C4-2B (cell line): ENCODE data around the gene LDLRAD2.

ENCODE experiments used
- H3K27ac ChIP-seq: fragments of 450-650 bp; 2 replicates; pipeline ENCODE4 v1.5.1; 2017
- ZFX ChIP-seq: fragments of 450-650 bp; IDR thresholded peaks from 2 replicates; pipeline ENCODE4 v1.6.1; 2017
- TF ChIP-seq, protein P1 (sequence below): fragments of 450-650 bp; conservative IDR thresholded peaks from 2 replicates; pipeline ENCODE4 v1.5.1; 2017; ENCODE audit warnings: mild to moderate bottlenecking

The LDLRAD2 gene

DNA sequence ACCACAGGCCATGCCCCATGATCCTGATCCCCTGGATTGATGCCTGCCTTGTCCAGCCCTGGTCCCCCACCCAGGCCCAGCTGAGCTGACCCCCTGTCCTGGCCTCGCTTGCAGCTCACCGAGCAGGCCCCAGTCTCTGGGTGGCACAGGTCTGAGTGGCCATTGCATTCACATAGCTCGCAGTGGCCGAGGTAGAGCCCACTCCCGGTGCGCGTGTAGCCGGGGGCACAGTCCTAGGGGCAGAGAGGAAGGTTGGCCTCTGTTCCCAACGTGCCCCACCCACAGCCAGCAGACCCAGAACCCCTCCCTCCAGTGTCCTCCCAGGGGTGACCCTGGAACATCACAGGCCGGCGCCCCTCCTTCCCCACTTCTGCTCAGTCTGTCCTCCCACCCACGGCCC is 51.9 kb downstream of the LDLRAD2 start:
- no peak for TF ChIP-seq ZFX
- TF ChIP-seq, protein P1, sequence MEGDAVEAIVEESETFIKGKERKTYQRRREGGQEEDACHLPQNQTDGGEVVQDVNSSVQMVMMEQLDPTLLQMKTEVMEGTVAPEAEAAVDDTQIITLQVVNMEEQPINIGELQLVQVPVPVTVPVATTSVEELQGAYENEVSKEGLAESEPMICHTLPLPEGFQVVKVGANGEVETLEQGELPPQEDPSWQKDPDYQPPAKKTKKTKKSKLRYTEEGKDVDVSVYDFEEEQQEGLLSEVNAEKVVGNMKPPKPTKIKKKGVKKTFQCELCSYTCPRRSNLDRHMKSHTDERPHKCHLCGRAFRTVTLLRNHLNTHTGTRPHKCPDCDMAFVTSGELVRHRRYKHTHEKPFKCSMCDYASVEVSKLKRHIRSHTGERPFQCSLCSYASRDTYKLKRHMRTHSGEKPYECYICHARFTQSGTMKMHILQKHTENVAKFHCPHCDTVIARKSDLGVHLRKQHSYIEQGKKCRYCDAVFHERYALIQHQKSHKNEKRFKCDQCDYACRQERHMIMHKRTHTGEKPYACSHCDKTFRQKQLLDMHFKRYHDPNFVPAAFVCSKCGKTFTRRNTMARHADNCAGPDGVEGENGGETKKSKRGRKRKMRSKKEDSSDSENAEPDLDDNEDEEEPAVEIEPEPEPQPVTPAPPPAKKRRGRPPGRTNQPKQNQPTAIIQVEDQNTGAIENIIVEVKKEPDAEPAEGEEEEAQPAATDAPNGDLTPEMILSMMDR = no peak
- H3K27ac ChIP-seq = no peak overlapping the region

DNA sequence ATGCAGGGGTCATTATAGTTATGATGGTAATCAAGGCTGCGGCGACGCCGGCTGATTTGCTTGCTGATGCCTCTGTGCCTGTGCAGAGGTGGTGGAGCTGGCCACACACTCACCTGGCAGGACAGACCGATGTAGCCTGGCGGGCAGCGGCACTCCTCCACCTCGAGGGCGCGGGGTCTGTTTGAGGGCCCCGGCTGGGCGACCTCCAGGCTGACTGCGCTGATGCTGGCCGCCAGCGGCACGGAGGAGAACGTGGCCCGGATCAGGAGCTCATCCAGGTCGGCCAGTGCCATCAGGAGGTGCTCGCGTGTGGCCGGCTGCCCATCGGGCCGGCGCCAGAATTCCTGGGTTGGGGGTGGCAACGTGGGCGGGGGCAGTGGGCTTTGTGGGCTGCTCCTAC is 52.7 kb downstream of the LDLRAD2 start:
- no peak overlapping the region for H3K27ac ChIP-seq

GRCh38 chr1:21865609-21865942 is 53.5 kb downstream of the LDLRAD2 start:
- TF ChIP-seq, protein P1 = no peak
- TF ChIP-seq ZFX = no peak
- H3K27ac ChIP-seq = no peak overlapping the region

More for the DNA sequence above, 52.7 kb downstream of the LDLRAD2 start:
- TF ChIP-seq, protein P1 = no peak
- TF ChIP-seq ZFX = no peak

GRCh38 chr1:21865943-21866706 is 54.1 kb downstream of the LDLRAD2 start:
- no peak overlapping the region for H3K27ac ChIP-seq
- TF ChIP-seq, protein P1 = no peak
- TF ChIP-seq ZFX = no peak

DNA sequence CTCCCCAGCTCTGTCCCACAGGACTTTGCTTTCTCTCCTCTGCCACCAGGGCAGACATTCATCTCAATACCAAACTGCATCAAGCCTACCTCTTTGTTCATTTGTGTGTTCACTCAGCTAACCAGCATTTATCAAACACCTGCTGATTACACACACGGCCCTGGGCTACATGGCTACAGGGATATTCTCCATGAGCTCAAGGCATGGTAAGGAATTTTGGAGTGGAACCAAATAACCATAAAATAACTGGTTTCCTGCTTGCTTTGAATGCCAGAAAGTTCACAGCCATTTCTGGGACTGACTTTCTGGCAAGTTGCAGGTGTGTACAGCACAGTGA is 54.6 kb downstream of the LDLRAD2 start:
- TF ChIP-seq, protein P1 = no peak
- no peak for TF ChIP-seq ZFX
- no peak overlapping the region for H3K27ac ChIP-seq

GRCh38 chr1:21867451-21867996 is 55.5 kb downstream of the LDLRAD2 start:
- no peak for TF ChIP-seq ZFX
- TF ChIP-seq, protein P1 = no peak
- no peak overlapping the region for H3K27ac ChIP-seq

- H3K27ac ChIP-seq = no peak overlapping the region
- TF ChIP-seq, protein P1 = no peak
- TF ChIP-seq ZFX = no peak
Observed at GRCh38 chr1:21868482-21868881, 56.4 kb downstream of the LDLRAD2 start.
